Measurements from ENCODE around the gene GNG4.
A peak's percentile ranks its signal among the peaks of the same experiment; 100 is the strongest.

Gene GNG4

DNA sequence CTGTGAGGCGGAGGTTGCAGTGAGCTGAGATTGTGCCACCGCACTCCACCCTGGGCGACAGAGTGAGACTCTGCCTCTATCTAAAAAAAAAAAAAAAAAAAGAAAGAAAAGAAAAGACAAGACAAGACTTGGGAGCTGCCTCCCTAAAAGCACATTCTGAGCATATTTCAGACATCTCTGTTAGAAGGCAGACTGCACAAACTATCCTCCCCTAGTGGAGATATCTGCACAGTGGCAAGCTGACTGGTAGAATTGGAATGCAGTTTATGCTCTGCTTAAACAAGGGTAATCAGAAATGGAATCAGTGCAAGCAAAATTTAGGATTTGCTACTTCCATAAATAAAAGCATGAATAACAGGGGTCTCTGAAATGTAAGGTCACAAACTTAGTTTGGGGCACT, 31.8 kb downstream of the GNG4 start:
- ATAC-seq, result peak; percentile 99
- TF ChIP-seq, protein P1, sequence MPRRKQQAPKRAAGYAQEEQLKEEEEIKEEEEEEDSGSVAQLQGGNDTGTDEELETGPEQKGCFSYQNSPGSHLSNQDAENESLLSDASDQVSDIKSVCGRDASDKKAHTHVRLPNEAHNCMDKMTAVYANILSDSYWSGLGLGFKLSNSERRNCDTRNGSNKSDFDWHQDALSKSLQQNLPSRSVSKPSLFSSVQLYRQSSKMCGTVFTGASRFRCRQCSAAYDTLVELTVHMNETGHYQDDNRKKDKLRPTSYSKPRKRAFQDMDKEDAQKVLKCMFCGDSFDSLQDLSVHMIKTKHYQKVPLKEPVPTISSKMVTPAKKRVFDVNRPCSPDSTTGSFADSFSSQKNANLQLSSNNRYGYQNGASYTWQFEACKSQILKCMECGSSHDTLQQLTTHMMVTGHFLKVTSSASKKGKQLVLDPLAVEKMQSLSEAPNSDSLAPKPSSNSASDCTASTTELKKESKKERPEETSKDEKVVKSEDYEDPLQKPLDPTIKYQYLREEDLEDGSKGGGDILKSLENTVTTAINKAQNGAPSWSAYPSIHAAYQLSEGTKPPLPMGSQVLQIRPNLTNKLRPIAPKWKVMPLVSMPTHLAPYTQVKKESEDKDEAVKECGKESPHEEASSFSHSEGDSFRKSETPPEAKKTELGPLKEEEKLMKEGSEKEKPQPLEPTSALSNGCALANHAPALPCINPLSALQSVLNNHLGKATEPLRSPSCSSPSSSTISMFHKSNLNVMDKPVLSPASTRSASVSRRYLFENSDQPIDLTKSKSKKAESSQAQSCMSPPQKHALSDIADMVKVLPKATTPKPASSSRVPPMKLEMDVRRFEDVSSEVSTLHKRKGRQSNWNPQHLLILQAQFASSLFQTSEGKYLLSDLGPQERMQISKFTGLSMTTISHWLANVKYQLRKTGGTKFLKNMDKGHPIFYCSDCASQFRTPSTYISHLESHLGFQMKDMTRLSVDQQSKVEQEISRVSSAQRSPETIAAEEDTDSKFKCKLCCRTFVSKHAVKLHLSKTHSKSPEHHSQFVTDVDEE (CRISPR knock-in tag; IDR thresholded peaks at IDR 0.05), result no peak
- TF ChIP-seq ZNF565 (CRISPR knock-in tag; conservative IDR thresholded peaks at IDR 0.05; ENCODE audit: low read depth) (no peak), RARB (CRISPR knock-in tag; IDR thresholded peaks at IDR 0.05) (no peak), ARNTL (CRISPR knock-in tag; IDR thresholded peaks at IDR 0.05; ENCODE audit: borderline replicate concordance, low read depth) (no peak), BACH2 (CRISPR knock-in tag; IDR thresholded peaks at IDR 0.05; ENCODE audit: borderline replicate concordance) (no peak), TCF4 (CRISPR knock-in tag; IDR thresholded peaks at IDR 0.05; ENCODE audit: borderline replicate concordance) (no peak), ZFP30 (CRISPR knock-in tag; IDR thresholded peaks at IDR 0.05) (no peak), GLIS3 (CRISPR knock-in tag; IDR thresholded peaks at IDR 0.05) (no peak), ZNF70 (CRISPR knock-in tag; IDR thresholded peaks at IDR 0.05) (no peak), CSDC2 (CRISPR knock-in tag; IDR thresholded peaks at IDR 0.05) (no peak), ZC3H10 (CRISPR knock-in tag; IDR thresholded peaks at IDR 0.05) (no peak), SNAI2 (CRISPR knock-in tag; IDR thresholded peaks at IDR 0.05) (no peak)
- TF ChIP-seq, protein P2, sequence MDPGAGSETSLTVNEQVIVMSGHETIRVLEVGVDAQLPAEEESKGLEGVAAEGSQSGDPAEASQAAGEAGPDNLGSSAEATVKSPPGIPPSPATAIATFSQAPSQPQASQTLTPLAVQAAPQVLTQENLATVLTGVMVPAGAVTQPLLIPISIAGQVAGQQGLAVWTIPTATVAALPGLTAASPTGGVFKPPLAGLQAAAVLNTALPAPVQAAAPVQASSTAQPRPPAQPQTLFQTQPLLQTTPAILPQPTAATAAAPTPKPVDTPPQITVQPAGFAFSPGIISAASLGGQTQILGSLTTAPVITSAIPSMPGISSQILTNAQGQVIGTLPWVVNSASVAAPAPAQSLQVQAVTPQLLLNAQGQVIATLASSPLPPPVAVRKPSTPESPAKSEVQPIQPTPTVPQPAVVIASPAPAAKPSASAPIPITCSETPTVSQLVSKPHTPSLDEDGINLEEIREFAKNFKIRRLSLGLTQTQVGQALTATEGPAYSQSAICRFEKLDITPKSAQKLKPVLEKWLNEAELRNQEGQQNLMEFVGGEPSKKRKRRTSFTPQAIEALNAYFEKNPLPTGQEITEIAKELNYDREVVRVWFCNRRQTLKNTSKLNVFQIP (CRISPR knock-in tag; IDR thresholded peaks at IDR 0.05; ENCODE audit: borderline replicate concordance, low read depth), result no peak
- TF ChIP-seq, protein P3, sequence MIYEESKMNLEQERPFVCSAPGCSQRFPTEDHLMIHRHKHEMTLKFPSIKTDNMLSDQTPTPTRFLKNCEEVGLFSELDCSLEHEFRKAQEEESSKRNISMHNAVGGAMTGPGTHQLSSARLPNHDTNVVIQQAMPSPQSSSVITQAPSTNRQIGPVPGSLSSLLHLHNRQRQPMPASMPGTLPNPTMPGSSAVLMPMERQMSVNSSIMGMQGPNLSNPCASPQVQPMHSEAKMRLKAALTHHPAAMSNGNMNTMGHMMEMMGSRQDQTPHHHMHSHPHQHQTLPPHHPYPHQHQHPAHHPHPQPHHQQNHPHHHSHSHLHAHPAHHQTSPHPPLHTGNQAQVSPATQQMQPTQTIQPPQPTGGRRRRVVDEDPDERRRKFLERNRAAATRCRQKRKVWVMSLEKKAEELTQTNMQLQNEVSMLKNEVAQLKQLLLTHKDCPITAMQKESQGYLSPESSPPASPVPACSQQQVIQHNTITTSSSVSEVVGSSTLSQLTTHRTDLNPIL (CRISPR knock-in tag; IDR thresholded peaks at IDR 0.05; ENCODE audit: low read depth), result no peak

DNA sequence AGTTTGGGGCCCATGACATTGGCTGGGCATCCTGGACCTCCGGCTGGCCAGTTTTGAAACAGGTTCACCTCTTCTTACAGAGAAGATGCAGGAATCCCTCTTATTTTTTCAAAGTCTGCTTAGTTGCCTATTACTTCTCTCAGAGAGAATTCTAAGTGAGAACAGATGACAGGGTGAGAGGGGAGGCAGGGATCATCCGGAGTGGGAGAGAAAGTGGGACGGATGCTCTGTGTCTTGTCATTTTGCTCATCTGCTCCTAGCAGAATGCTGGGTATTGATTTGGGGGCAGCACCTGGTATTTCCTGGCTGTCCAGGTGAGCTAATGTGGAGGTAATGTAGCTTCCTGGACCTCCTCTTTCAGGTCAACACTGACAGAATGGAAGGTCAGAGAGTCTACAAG, 32.4 kb downstream of the GNG4 start:
- ATAC-seq, result no peak
- no peak for TF ChIP-seq GLIS3 (CRISPR knock-in tag; IDR thresholded peaks at IDR 0.05)
- no peak for TF ChIP-seq ARNTL (CRISPR knock-in tag; IDR thresholded peaks at IDR 0.05; ENCODE audit: borderline replicate concordance, low read depth)
- no peak for TF ChIP-seq ZFP30 (CRISPR knock-in tag; IDR thresholded peaks at IDR 0.05)
- TF ChIP-seq, protein P1 (CRISPR knock-in tag; IDR thresholded peaks at IDR 0.05), result no peak
- no peak for TF ChIP-seq ISL1 (CRISPR knock-in tag; IDR thresholded peaks at IDR 0.05)
- TF ChIP-seq PPARA (CRISPR knock-in tag; IDR thresholded peaks at IDR 0.05; ENCODE audit: borderline replicate concordance), result no peak
- TF ChIP-seq ZNF565 (CRISPR knock-in tag; conservative IDR thresholded peaks at IDR 0.05; ENCODE audit: low read depth), result no peak
- TF ChIP-seq ZNF70 (CRISPR knock-in tag; IDR thresholded peaks at IDR 0.05), result no peak
- no peak for TF ChIP-seq ZNF8 (CRISPR knock-in tag; IDR thresholded peaks at IDR 0.05)

DNA sequence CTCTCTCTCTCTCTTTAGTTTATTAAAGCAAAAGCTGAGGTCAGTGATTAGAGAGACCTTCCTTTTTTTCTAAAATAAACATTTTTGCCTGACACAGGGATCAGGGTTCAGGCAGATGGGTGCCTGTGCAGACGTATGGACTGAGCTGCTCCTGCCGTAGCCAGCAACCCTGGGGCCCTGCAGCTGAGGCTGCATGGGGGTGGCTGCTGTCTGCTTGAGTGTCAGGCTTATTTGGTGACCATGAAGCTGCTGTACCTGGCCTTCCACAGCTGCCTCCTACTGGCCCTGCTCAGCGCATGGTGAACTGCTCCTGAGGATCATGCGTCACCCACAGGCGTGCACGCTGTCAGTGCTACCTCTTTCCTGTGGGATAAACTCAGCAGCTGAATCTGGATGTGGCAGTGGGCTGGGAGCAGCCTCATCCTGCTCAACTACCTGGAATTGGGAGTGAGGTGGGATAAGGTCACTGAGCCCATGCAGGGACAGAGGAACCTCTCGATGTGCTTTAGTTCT, 35.1 kb downstream of the GNG4 start:
- TF ChIP-seq ESRRG (CRISPR knock-in tag; IDR thresholded peaks at IDR 0.05) (no peak), ISL1 (CRISPR knock-in tag; IDR thresholded peaks at IDR 0.05) (no peak), ARNTL (CRISPR knock-in tag; IDR thresholded peaks at IDR 0.05; ENCODE audit: borderline replicate concordance, low read depth) (no peak), ZNF8 (CRISPR knock-in tag; IDR thresholded peaks at IDR 0.05) (no peak), ZC3H10 (CRISPR knock-in tag; IDR thresholded peaks at IDR 0.05) (no peak), ZNF565 (CRISPR knock-in tag; conservative IDR thresholded peaks at IDR 0.05; ENCODE audit: low read depth) (no peak), CSDC2 (CRISPR knock-in tag; IDR thresholded peaks at IDR 0.05) (no peak), ZFP3 (CRISPR knock-in tag; IDR thresholded peaks at IDR 0.05) (no peak), PPARA (CRISPR knock-in tag; IDR thresholded peaks at IDR 0.05; ENCODE audit: borderline replicate concordance) (no peak), SNAI2 (CRISPR knock-in tag; IDR thresholded peaks at IDR 0.05) (no peak), BACH2 (CRISPR knock-in tag; IDR thresholded peaks at IDR 0.05; ENCODE audit: borderline replicate concordance) (no peak), OSR1 (CRISPR knock-in tag; IDR thresholded peaks at IDR 0.05) (no peak)
- TF ChIP-seq, protein P4, sequence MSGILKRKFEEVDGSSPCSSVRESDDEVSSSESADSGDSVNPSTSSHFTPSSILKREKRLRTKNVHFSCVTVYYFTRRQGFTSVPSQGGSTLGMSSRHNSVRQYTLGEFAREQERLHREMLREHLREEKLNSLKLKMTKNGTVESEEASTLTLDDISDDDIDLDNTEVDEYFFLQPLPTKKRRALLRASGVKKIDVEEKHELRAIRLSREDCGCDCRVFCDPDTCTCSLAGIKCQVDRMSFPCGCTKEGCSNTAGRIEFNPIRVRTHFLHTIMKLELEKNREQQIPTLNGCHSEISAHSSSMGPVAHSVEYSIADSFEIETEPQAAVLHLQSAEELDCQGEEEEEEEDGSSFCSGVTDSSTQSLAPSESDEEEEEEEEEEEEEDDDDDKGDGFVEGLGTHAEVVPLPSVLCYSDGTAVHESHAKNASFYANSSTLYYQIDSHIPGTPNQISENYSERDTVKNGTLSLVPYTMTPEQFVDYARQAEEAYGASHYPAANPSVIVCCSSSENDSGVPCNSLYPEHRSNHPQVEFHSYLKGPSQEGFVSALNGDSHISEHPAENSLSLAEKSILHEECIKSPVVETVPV (CRISPR knock-in tag; IDR thresholded peaks at IDR 0.05), result no peak
- TF ChIP-seq, protein P3 (CRISPR knock-in tag; IDR thresholded peaks at IDR 0.05; ENCODE audit: low read depth), result no peak
- TF ChIP-seq, protein P5, sequence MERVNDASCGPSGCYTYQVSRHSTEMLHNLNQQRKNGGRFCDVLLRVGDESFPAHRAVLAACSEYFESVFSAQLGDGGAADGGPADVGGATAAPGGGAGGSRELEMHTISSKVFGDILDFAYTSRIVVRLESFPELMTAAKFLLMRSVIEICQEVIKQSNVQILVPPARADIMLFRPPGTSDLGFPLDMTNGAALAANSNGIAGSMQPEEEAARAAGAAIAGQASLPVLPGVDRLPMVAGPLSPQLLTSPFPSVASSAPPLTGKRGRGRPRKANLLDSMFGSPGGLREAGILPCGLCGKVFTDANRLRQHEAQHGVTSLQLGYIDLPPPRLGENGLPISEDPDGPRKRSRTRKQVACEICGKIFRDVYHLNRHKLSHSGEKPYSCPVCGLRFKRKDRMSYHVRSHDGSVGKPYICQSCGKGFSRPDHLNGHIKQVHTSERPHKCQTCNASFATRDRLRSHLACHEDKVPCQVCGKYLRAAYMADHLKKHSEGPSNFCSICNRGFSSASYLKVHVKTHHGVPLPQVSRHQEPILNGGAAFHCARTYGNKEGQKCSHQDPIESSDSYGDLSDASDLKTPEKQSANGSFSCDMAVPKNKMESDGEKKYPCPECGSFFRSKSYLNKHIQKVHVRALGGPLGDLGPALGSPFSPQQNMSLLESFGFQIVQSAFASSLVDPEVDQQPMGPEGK (CRISPR knock-in tag; IDR thresholded peaks at IDR 0.05; ENCODE audit: borderline replicate concordance), result no peak
- ATAC-seq, result no peak
